H9 (cell line): Measurements from ENCODE around the gene SDC4. TPM values are rescaled to one million over a fixed set of nuclear protein-coding genes. Genes with fewer than 3 reads are reported as not detected.

Experiments
- DNase-seq: peaks from one replicate; pipeline ENCODE4 v3.0.0-alpha.2; 2017
- H2AFZ ChIP-seq: one replicate; pipeline ENCODE4 v1.6.1; 2013; ENCODE audit warnings: mild to moderate bottlenecking, low read length, control low read depth, moderate library complexity
- H2AK5ac ChIP-seq: 2 replicates; pipeline ENCODE4 v1.6.1; 2013; ENCODE audit warnings: low read length, control low read depth, mixed read lengths; ENCODE audit not compliant: insufficient read length
- H2BK120ac ChIP-seq: one replicate; pipeline ENCODE4 v1.6.1; 2013; ENCODE audit warnings: low read depth, mild to moderate bottlenecking, low read length, control low read depth, inconsistent platforms; ENCODE audit not compliant: poor library complexity, severe bottlenecking
- H2BK12ac ChIP-seq: 2 replicates; pipeline ENCODE4 v1.6.1; 2013; ENCODE audit warnings: low read length, control low read depth, mixed read lengths, low read depth; ENCODE audit not compliant: insufficient read length
- H2BK15ac ChIP-seq: 2 replicates; pipeline ENCODE4 v1.6.1; 2013; ENCODE audit warnings: low read depth, low read length, control low read depth
- H2BK20ac ChIP-seq: one replicate; pipeline ENCODE4 v1.6.1; 2013; ENCODE audit warnings: low read depth, mild to moderate bottlenecking, low read length, control low read depth, inconsistent platforms; ENCODE audit not compliant: poor library complexity, severe bottlenecking
- H2BK5ac ChIP-seq: 2 replicates; pipeline ENCODE4 v1.6.1; 2013; ENCODE audit warnings: low read length, control low read depth, mixed read lengths; ENCODE audit not compliant: insufficient read length
- H3K14ac ChIP-seq: 2 replicates; pipeline ENCODE4 v1.6.1; 2013; ENCODE audit warnings: low read length, control low read depth; ENCODE audit not compliant: insufficient read depth
- H3K18ac ChIP-seq: 2 replicates; pipeline ENCODE4 v1.6.1; 2013; ENCODE audit warnings: low read depth, mild to moderate bottlenecking, mixed read lengths, low read length, control low read depth; ENCODE audit not compliant: insufficient read length
- H3K23ac ChIP-seq: 2 replicates; pipeline ENCODE4 v1.6.1; 2013; ENCODE audit warnings: low read length, control low read depth, mixed read lengths, low read depth; ENCODE audit not compliant: insufficient read length
- H3K23me2 ChIP-seq: 2 replicates; pipeline ENCODE4 v1.6.1; 2013; ENCODE audit warnings: low read depth, mild to moderate bottlenecking, mixed read lengths, low read length, control low read depth; ENCODE audit not compliant: insufficient read length, poor library complexity, severe bottlenecking
- H3K27ac ChIP-seq: 2 replicates; pipeline ENCODE4 v1.5.1; 2013; ENCODE audit warnings: low read length, control low read depth, mixed read lengths, low read depth; ENCODE audit not compliant: insufficient read length
- H3K27me3 ChIP-seq: 2 replicates; pipeline ENCODE4 v1.6.1; 2013; ENCODE audit warnings: low read length, control low read depth, inconsistent platforms; ENCODE audit not compliant: insufficient read depth
- H3K4ac ChIP-seq: 2 replicates; pipeline ENCODE4 v1.6.1; 2013; ENCODE audit warnings: low read depth, mild to moderate bottlenecking, control low read depth, inconsistent platforms, low read length, moderate library complexity
- H3K4me1 ChIP-seq: 2 replicates; pipeline ENCODE4 v1.6.1; 2013; ENCODE audit warnings: low read length, control low read depth, inconsistent platforms; ENCODE audit not compliant: insufficient read depth
- H3K4me2 ChIP-seq: 2 replicates; pipeline ENCODE4 v1.6.1; 2013; ENCODE audit warnings: low read length, control low read depth, mixed read lengths; ENCODE audit not compliant: insufficient read length, insufficient read depth
- H3K56ac ChIP-seq: 2 replicates; pipeline ENCODE4 v1.6.1; 2013; ENCODE audit warnings: low read depth, mild to moderate bottlenecking, mixed read lengths, low read length, control low read depth; ENCODE audit not compliant: insufficient read length
- H3K79me1 ChIP-seq: 2 replicates; pipeline ENCODE4 v1.6.1; 2013; ENCODE audit warnings: low read depth, mild to moderate bottlenecking, moderate library complexity, low read length, control low read depth, inconsistent platforms; ENCODE audit not compliant: insufficient read depth, poor library complexity, severe bottlenecking
- H3K79me2 ChIP-seq: 2 replicates; pipeline ENCODE4 v1.6.1; 2013; ENCODE audit warnings: low read length, control low read depth, inconsistent platforms; ENCODE audit not compliant: insufficient read depth
- H3K9ac ChIP-seq: 2 replicates; pipeline ENCODE4 v1.6.1; 2013; ENCODE audit warnings: low read length, control low read depth, mixed read lengths; ENCODE audit not compliant: insufficient read length; ENCODE audit errors: extremely low read depth
- H3K9me3 ChIP-seq: one replicate; pipeline ENCODE4 v1.6.1; 2013; ENCODE audit warnings: low read depth, low read length, inconsistent platforms; ENCODE audit not compliant: control insufficient read depth
- H3T11ph ChIP-seq: one replicate; pipeline ENCODE4 v1.6.1; 2013; ENCODE audit warnings: mild to moderate bottlenecking, low read length, control low read depth, inconsistent platforms
- H4K20me1 ChIP-seq: one replicate; pipeline ENCODE4 v1.6.1; 2013; ENCODE audit not compliant: control insufficient read depth, insufficient read length, insufficient read depth
- H4K5ac ChIP-seq: 2 replicates; pipeline ENCODE4 v1.6.1; 2013; ENCODE audit warnings: low read depth, mild to moderate bottlenecking, mixed read lengths, low read length, control low read depth; ENCODE audit not compliant: insufficient read length
- H4K8ac ChIP-seq: replicated peaks from 2 replicates; pipeline ENCODE4 v1.6.1; 2013; ENCODE audit warnings: low read length, control low read depth, mixed read lengths, low read depth; ENCODE audit not compliant: insufficient read length
- H4K91ac ChIP-seq: 2 replicates; pipeline ENCODE4 v1.6.1; 2013; ENCODE audit warnings: low read depth, mild to moderate bottlenecking, moderate library complexity, mixed read lengths, low read length, control low read depth; ENCODE audit not compliant: insufficient read length
- H3K27ac Mint-ChIP-seq, 3 experiments: 2 replicates in 2 of 3; 3 replicates in 1 of 3; pipeline ENCODE4 v1.8.0; 2020 to 2021; ENCODE audit warnings: mixed read lengths in 3 of 3, mild to moderate bottlenecking in 1 of 3, moderate library complexity in 1 of 3
- H3K27me3 Mint-ChIP-seq: 2 replicates; pipeline ENCODE4 v1.8.0; 2021; ENCODE audit warnings: low read depth, mild to moderate bottlenecking, moderate library complexity, mixed read lengths
- H3K36me3 Mint-ChIP-seq, 3 experiments: 2 replicates in 2 of 3; 3 replicates in 1 of 3; pipeline ENCODE4 v1.8.0; 2020 to 2021; ENCODE audit warnings: low read depth in 3 of 3, mixed read lengths in 3 of 3; ENCODE audit not compliant: insufficient read depth in 1 of 3
- H3K4me1 Mint-ChIP-seq, 2 experiments: 2 replicates each; pipeline ENCODE4 v1.8.0; 2020; ENCODE audit warnings: mixed read lengths in 2 of 2
- H3K4me3 Mint-ChIP-seq, 2 experiments: 2 replicates in 1 of 2; 3 replicates in 1 of 2; pipeline ENCODE4 v1.8.0; 2020 to 2021; ENCODE audit warnings: mild to moderate bottlenecking in 2 of 2, mixed read lengths in 2 of 2, moderate library complexity in 1 of 2
- H3K9me3 Mint-ChIP-seq, 2 experiments: 2 replicates in 1 of 2; 3 replicates in 1 of 2; pipeline ENCODE4 v1.8.0; 2020; ENCODE audit warnings: mild to moderate bottlenecking in 2 of 2, mixed read lengths in 2 of 2, moderate library complexity in 1 of 2
- WGBS: extraction: QIAGEN DNeasy Blood & Tissue Kit; methylation state at CpG from one replicate; pipeline ENCODE4 v1.1.7; 2013; ENCODE audit warnings: missing lambda C conversion rate, low lambda C conversion rate, mixed read lengths; ENCODE audit not compliant: insufficient read length; ENCODE audit errors: extremely low coverage; 5-methylcytosine and 5-hydroxymethylcytosine counted together
- total RNA-seq: library from RNA; stranded (reverse); gene quantifications from 2 replicates; pipeline ENCODE4 v1.2.1, GENCODE V29; 2021
- TF ChIP-seq, protein P1 (sequence below): fragments of 200-600 bp; sonication (generic); conservative IDR thresholded peaks from 3 replicates; pipeline ENCODE4 v1.8.0; 2021; ENCODE audit warnings: antibody characterized with exemption, mild to moderate bottlenecking

SDC4 gene
- total RNA-seq, 1 experiment from 2014 or later, result 50.7 TPM

DNA sequence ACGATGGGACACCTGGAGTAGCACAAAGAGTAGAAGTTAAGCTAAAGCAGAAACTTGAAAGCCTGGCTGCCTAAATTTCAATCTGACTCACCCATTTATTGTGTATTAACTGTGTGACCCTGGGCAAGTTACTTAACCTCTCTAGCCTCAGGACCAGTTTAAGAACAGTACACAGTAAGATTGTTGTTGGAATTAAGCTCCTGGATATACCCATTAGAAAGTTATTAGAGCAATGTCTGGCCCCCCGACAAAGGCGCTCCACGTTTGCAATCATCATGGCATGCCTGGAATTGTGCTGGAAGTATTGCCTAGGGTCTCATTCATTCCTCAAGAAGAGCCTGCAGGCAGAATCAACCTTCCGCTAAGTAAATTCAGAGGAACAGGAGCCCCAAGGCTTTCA, 1.4 kb downstream of the SDC4 start:
- Histone ChIP-seq H3K9me3 (no peaks in the 10 kb centered on the region), H4K5ac (no peak overlapping the region), H3T11ph (no peak overlapping the region), H4K91ac (no peak overlapping the region), H3K9ac (no peak overlapping the region), H3K4ac (no peak overlapping the region), H3K4me2 (peak overlapping the region; percentile 95), H3K14ac (no peak overlapping the region), H2AK5ac (no peak overlapping the region), H2BK5ac (no peak overlapping the region), H2AFZ (no peak overlapping the region), H3K23me2 (peaks cover 9% of the 10 kb centered on the region), H3K23ac (no peak overlapping the region), H3K27me3 (no peaks in the 10 kb centered on the region), H3K4me1 (peaks cover 28% of the 10 kb centered on the region; the same call in 1 of the 2 replicates), H4K20me1 (no peaks in the 10 kb centered on the region), H2BK12ac (no peak overlapping the region), H3K56ac (no peak overlapping the region), H2BK120ac (no peak overlapping the region), H3K18ac (no peak overlapping the region), H2BK15ac (no peak overlapping the region), H3K79me1 (no peaks in the 10 kb centered on the region), H2BK20ac (no peak overlapping the region), H3K79me2 (peaks cover 3% of the 10 kb centered on the region; the same call in 1 of the 2 replicates), H4K8ac (no peak overlapping the region), H3K27ac (no peak overlapping the region)
- H3K4me3 Mint-ChIP-seq, result peak overlapping the region; percentile 82 to 90
- H3K27me3 Mint-ChIP-seq, result peaks cover 4% of the 10 kb centered on the region; the same call in 1 of the 2 replicates
- H3K36me3 Mint-ChIP-seq, result no peaks in the 10 kb centered on the region
- TF ChIP-seq, protein P1, sequence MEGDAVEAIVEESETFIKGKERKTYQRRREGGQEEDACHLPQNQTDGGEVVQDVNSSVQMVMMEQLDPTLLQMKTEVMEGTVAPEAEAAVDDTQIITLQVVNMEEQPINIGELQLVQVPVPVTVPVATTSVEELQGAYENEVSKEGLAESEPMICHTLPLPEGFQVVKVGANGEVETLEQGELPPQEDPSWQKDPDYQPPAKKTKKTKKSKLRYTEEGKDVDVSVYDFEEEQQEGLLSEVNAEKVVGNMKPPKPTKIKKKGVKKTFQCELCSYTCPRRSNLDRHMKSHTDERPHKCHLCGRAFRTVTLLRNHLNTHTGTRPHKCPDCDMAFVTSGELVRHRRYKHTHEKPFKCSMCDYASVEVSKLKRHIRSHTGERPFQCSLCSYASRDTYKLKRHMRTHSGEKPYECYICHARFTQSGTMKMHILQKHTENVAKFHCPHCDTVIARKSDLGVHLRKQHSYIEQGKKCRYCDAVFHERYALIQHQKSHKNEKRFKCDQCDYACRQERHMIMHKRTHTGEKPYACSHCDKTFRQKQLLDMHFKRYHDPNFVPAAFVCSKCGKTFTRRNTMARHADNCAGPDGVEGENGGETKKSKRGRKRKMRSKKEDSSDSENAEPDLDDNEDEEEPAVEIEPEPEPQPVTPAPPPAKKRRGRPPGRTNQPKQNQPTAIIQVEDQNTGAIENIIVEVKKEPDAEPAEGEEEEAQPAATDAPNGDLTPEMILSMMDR, result no peak
- DNase-seq, result no peak
- H3K9me3 Mint-ChIP-seq, result no peaks in the 10 kb centered on the region
- H3K27ac Mint-ChIP-seq, result no peak overlapping the region
- H3K4me1 Mint-ChIP-seq, result peaks cover 58 to 60% of the 10 kb centered on the region in 2 experiments
- no CpG with 5 or more reads among the region's 5 CpGs for WGBS
